SU-DHL-6 (cell line): ENCODE measurements around the gene KCNA3.

ENCODE experiments used
- H2AFZ ChIP-seq: fragments of 200-600 bp; sonication (generic); 2 replicates; pipeline ENCODE4 v1.6.1; 2014; ENCODE audit warnings: low read depth, mild to moderate bottlenecking, moderate library complexity, mixed read lengths, antibody characterized with exemption, low read length; ENCODE audit not compliant: severe bottlenecking
- H3F3A ChIP-seq: fragments of 200-600 bp; shearing (Covaris generic); 2 replicates; pipeline ENCODE4 v1.6.0; 2016; ENCODE audit warnings: antibody characterized with exemption, mild to moderate bottlenecking; ENCODE audit not compliant: insufficient read depth
- H3K27ac ChIP-seq: fragments of 200-600 bp; sonication (generic); 2 replicates; pipeline ENCODE4 v1.5.1; 2016; ENCODE audit warnings: low read depth, mild to moderate bottlenecking, low read length, moderate library complexity, mixed read lengths
- H3K27me3 ChIP-seq: fragments of 200-600 bp; sonication (generic), shearing (Covaris generic); 2 replicates; pipeline ENCODE4 v1.6.0; 2014; ENCODE audit warnings: mild to moderate bottlenecking, low read length
- H3K36me3 ChIP-seq: fragments of 200-600 bp; sonication (generic); 2 replicates; pipeline ENCODE4 v1.6.1; 2014; ENCODE audit warnings: mild to moderate bottlenecking, low read length, mixed read lengths
- H3K4me2 ChIP-seq: fragments of 300-600, 200-600 bp; shearing (Covaris generic), sonication (generic); 2 replicates; pipeline ENCODE4 v1.6.0; 2014; ENCODE audit warnings: low read length, low read depth, mild to moderate bottlenecking; ENCODE audit not compliant: poor library complexity, severe bottlenecking
- H3K4me3 ChIP-seq: fragments of 200-600 bp; sonication (generic); 2 replicates; pipeline ENCODE4 v1.5.1; 2014; ENCODE audit warnings: antibody characterized with exemption, low read length, mild to moderate bottlenecking, mixed read lengths; ENCODE audit not compliant: insufficient read depth, poor library complexity, severe bottlenecking
- H3K79me2 ChIP-seq: fragments of 200-600 bp; sonication (generic); 2 replicates; pipeline ENCODE4 v1.6.1; 2014; ENCODE audit warnings: mild to moderate bottlenecking, low read length, moderate library complexity; ENCODE audit not compliant: insufficient read depth
- H3K9ac ChIP-seq: fragments of 200-600 bp; sonication (generic); 2 replicates; pipeline ENCODE4 v1.7.0; 2014; ENCODE audit warnings: mild to moderate bottlenecking, low read length
- H3K9me2 ChIP-seq: fragments of 200-600 bp; sonication (generic); replicated peaks from 2 replicates; pipeline ENCODE4 v1.6.1; 2014; ENCODE audit warnings: low read length; ENCODE audit not compliant: insufficient read depth
- H3K9me3 ChIP-seq: fragments of 200-600 bp; sonication (generic); 2 replicates; pipeline ENCODE4 v1.6.1; 2014; ENCODE audit warnings: low read length, mixed read lengths; ENCODE audit not compliant: insufficient read depth
- H4K20me1 ChIP-seq: fragments of 200-600 bp; sonication (generic); 2 replicates; pipeline ENCODE4 v1.6.1; 2014; ENCODE audit warnings: low read depth, mild to moderate bottlenecking, antibody characterized with exemption, low read length, moderate library complexity, mixed read lengths
- EZH2phosphoT487 ChIP-seq: fragments of 200-600 bp; sonication (generic), shearing (Covaris generic); conservative IDR thresholded peaks from 2 replicates; pipeline ENCODE4 v1.6.1; 2018; ENCODE audit warnings: mild to moderate bottlenecking, antibody characterized with exemption, low read length, moderate library complexity, mixed read lengths
- TF ChIP-seq, protein P1 (sequence below): fragments of 200-600 bp; sonication (generic); IDR thresholded peaks from one replicate; pipeline ENCODE4 v1.5.1; 2017; ENCODE audit warnings: antibody characterized with exemption, mild to moderate bottlenecking, low read length, moderate library complexity; ENCODE audit not compliant: insufficient read depth, poor library complexity, severe bottlenecking

The KCNA3 gene

DNA sequence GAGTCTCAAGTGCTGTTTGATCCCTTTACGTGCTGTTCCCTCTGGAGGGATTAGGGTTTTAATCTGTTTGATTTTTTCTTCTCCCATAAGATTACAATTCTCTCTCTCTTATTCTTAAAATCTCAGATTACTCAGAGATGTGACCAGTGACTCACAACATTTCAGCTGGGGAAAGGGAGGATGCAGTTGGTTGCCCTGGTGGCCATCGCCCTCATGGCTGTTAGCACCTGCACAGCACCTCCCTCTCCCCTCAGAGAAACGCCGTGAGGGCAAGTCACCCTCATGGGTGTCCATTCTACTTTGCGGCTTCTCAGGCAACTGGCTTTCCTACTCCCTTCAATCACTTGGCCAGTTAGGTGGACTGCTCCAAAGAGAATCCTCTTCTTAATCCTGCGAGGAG, 42.4 kb upstream of the KCNA3 start:
- H4K20me1 ChIP-seq, result no peaks in the 10 kb centered on the region
- H3K27ac ChIP-seq, result no peak overlapping the region
- no peaks in the 10 kb centered on the region for H3K9me3 ChIP-seq
- H3K4me3 ChIP-seq, result no peak overlapping the region
- H3K36me3 ChIP-seq, result no peaks in the 10 kb centered on the region
- no peak overlapping the region for H3K4me2 ChIP-seq
- H3K27me3 ChIP-seq, result no peaks in the 10 kb centered on the region
- H3K9ac ChIP-seq, result no peak overlapping the region
- TF ChIP-seq, protein P1, sequence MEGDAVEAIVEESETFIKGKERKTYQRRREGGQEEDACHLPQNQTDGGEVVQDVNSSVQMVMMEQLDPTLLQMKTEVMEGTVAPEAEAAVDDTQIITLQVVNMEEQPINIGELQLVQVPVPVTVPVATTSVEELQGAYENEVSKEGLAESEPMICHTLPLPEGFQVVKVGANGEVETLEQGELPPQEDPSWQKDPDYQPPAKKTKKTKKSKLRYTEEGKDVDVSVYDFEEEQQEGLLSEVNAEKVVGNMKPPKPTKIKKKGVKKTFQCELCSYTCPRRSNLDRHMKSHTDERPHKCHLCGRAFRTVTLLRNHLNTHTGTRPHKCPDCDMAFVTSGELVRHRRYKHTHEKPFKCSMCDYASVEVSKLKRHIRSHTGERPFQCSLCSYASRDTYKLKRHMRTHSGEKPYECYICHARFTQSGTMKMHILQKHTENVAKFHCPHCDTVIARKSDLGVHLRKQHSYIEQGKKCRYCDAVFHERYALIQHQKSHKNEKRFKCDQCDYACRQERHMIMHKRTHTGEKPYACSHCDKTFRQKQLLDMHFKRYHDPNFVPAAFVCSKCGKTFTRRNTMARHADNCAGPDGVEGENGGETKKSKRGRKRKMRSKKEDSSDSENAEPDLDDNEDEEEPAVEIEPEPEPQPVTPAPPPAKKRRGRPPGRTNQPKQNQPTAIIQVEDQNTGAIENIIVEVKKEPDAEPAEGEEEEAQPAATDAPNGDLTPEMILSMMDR, result no peak
- TF ChIP-seq EZH2phosphoT487, result no peak
- H3K79me2 ChIP-seq, result no peaks in the 10 kb centered on the region
- H2AFZ ChIP-seq, result no peak overlapping the region
- no peaks in the 10 kb centered on the region for H3K9me2 ChIP-seq
- H3F3A ChIP-seq, result no peaks in the 10 kb centered on the region

DNA sequence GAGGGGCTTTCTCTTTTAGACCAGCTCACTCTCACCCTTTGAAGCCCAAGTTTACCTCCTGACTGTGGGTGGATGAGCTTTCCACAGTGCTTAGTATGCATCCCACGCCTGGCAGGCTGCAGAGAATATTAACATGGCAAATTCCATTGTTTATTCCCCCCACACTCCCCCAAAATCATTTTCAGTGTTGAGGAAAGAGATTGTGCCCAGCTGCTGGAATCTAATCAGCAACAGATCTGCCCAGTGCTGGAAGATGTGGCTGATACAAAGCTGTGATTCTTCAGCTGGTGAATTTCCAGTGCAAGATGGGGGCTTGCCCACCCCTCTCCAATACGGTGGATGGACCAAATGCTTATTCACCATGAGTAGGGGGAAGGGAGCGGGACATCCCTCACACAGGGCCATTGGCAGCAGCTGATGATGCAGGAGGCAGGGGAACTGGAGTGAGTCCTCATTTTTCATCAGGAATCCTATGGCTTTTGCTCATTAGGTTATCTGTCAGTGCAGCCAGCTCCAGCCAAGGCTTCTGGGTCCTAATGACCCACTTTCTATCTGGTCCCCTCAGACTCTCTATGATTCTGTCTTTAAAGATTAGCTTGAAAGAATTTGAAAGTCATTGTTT, 39.7 kb upstream of the KCNA3 start:
- Histone ChIP-seq H3K9me2 (no peaks in the 10 kb centered on the region), H3K4me3 (no peak overlapping the region), H3K4me2 (no peak overlapping the region)

DNA sequence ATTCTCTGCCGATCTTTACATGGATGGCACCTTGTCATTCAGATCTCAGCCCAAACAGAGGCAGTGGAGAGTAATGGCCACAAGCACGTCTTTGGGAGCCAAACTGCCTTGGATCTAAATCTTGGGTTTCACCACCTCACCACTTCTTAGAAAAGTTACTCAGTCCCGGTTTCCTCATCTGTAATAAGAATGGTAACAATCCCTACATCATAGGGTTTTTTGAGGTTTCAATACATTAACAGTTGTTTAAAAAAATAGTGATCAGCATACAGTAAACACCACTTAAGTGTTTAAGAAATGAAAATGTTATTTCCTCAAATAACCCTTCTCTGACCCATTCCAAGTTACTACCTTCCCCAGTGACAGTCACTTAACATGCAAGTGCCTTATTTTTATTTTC, 38.5 kb upstream of the KCNA3 start:
- Histone ChIP-seq H3K4me3 (no peak overlapping the region), H3F3A (no peaks in the 10 kb centered on the region), H3K4me2 (no peak overlapping the region), H4K20me1 (no peaks in the 10 kb centered on the region), H2AFZ (no peak overlapping the region), H3K36me3 (no peaks in the 10 kb centered on the region), H3K9ac (no peak overlapping the region), H3K9me2 (no peaks in the 10 kb centered on the region), H3K27ac (no peak overlapping the region), H3K9me3 (no peaks in the 10 kb centered on the region), H3K79me2 (no peaks in the 10 kb centered on the region), H3K27me3 (no peaks in the 10 kb centered on the region)
- TF ChIP-seq, protein P1, result no peak
- no peak for TF ChIP-seq EZH2phosphoT487

More for the DNA sequence above, 39.7 kb upstream of the KCNA3 start:
- no peak overlapping the region for H3K27ac ChIP-seq
- H2AFZ ChIP-seq, result no peak overlapping the region
- no peaks in the 10 kb centered on the region for H3K27me3 ChIP-seq
- no peaks in the 10 kb centered on the region for H4K20me1 ChIP-seq
- no peaks in the 10 kb centered on the region for H3F3A ChIP-seq
- H3K9ac ChIP-seq, result no peak overlapping the region
- no peaks in the 10 kb centered on the region for H3K9me3 ChIP-seq
- TF ChIP-seq, protein P1, result no peak
- TF ChIP-seq EZH2phosphoT487, result no peak
- H3K79me2 ChIP-seq, result no peaks in the 10 kb centered on the region
- no peaks in the 10 kb centered on the region for H3K36me3 ChIP-seq
